B cell (primary cell): Measurements from ENCODE around the gene SINHCAF. TPM values are rescaled to one million over a fixed set of nuclear protein-coding genes. Genes with fewer than 3 reads are reported as not detected.

Source experiments
- ATAC-seq: fragments of 200-7000 bp; cut with Tn5 transposase; one replicate; pipeline ENCODE4 v1.10.0; 2021; ENCODE audit warnings: low read depth, mild to moderate bottlenecking, moderate number of reproducible peaks, moderate library complexity
- CTCF ChIA-PET: fragments of 350-600 bp; sonication (Branson Sonifier 250); formaldehyde crosslinking; loops from one replicate; lab custom pipeline; 2021; ENCODE audit warnings: antibody characterized with exemption, inconsistent platforms; lab: Charles Lee
- POLR2A ChIA-PET: fragments of 350-600 bp; sonication (Branson Sonifier 250); formaldehyde crosslinking; loops from one replicate; lab custom pipeline; 2021; ENCODE audit warnings: antibody characterized with exemption; lab: Charles Lee
- DNase-seq: peaks from one replicate; pipeline ENCODE4 v3.0.0; 2013
- H2AFZ ChIP-seq: 2 replicates; pipeline ENCODE4 v1.6.1; 2012; ENCODE audit warnings: mild to moderate bottlenecking, low read depth, low read length; ENCODE audit not compliant: insufficient read depth, poor library complexity, severe bottlenecking
- H3K27ac ChIP-seq, 2 donors: 1 replicate in 1 of 2; 2 replicates in 1 of 2; pipeline ENCODE4 v1.5.1; 2012 to 2013; ENCODE audit warnings: low read length in 2 of 2, mild to moderate bottlenecking in 2 of 2, moderate library complexity in 1 of 2
- H3K27me3 ChIP-seq, 4 experiments: fragments of 200-600 bp in 1 of 4; sonication (generic) in 1 of 4; replicated peaks in 1 of 4; 1 replicate in 2 of 4; 2 replicates in 2 of 4; pipeline versions ENCODE4 v1.6.1 to v1.7.0; 2013 to 2016; ENCODE audit warnings: low read length in 3 of 4, mild to moderate bottlenecking in 2 of 4, mixed read lengths in 1 of 4, moderate library complexity in 1 of 4; ENCODE audit not compliant: insufficient read depth in 4 of 4, control insufficient read depth in 3 of 4; ENCODE audit errors: control extremely low read depth in 1 of 4
- H3K36me3 ChIP-seq, 2 experiments: replicated peaks in 1 of 2; 1 replicate in 1 of 2; 2 replicates in 1 of 2; pipeline versions ENCODE4 v1.6.1 to v1.7.1; 2013; ENCODE audit warnings: low read length in 1 of 2; ENCODE audit not compliant: insufficient read depth in 2 of 2, control insufficient read depth in 1 of 2; ENCODE audit errors: control extremely low read depth in 1 of 2, extremely low read depth in 1 of 2
- H3K4me1 ChIP-seq, 2 donors: fragments of 200-600 bp in 1 of 2; sonication (generic) in 1 of 2; 1 replicate in 1 of 2; 2 replicates in 1 of 2; pipeline versions ENCODE4 v1.5.1 to v1.6.1; 2013 to 2017; ENCODE audit warnings: low read length in 2 of 2; ENCODE audit not compliant: control insufficient read depth in 2 of 2, insufficient read depth in 2 of 2
- H3K4me2 ChIP-seq: replicated peaks from 2 replicates; pipeline ENCODE3; 2012; ENCODE audit warnings: mild to moderate bottlenecking, low read depth, low read length; ENCODE audit not compliant: poor library complexity, severe bottlenecking
- H3K4me3 ChIP-seq, 5 experiments: fragments of 200-600 bp in 1 of 5; sonication (generic) in 1 of 5; 1 replicate in 3 of 5; 2 replicates in 2 of 5; pipeline versions ENCODE4 v1.5.1 to v1.7.0; 2011 to 2016; ENCODE audit warnings: low read length in 4 of 5, mild to moderate bottlenecking in 4 of 5, low read depth in 2 of 5, control low read depth in 1 of 5, moderate library complexity in 1 of 5; ENCODE audit not compliant: insufficient read depth in 1 of 5; ENCODE audit errors: control extremely low read depth in 1 of 5, extremely low read depth in 1 of 5
- H3K79me2 ChIP-seq: fragments of 200-600 bp; sonication (generic); one replicate; pipeline ENCODE4 v1.6.0; 2016; ENCODE audit warnings: low read length; ENCODE audit not compliant: control insufficient read depth, insufficient read depth
- H3K9ac ChIP-seq: fragments of 200-600 bp; sonication (generic); 2 replicates; pipeline ENCODE4 v1.6.1; 2017; ENCODE audit warnings: mild to moderate bottlenecking, low read length, moderate library complexity
- H3K9me3 ChIP-seq, 3 donors: one replicate each; pipeline versions ENCODE4 v1.6.1 to v1.7.1; 2013; ENCODE audit warnings: low read length in 2 of 3; ENCODE audit not compliant: control insufficient read depth in 2 of 3, insufficient read depth in 1 of 3; ENCODE audit errors: control extremely low read depth in 1 of 3
- H4K20me1 ChIP-seq: 2 replicates; pipeline ENCODE4 v1.6.0; 2012; ENCODE audit warnings: mild to moderate bottlenecking, low read length; ENCODE audit not compliant: insufficient read depth, control insufficient read depth, poor library complexity, severe bottlenecking
- H3K27ac Mint-ChIP-seq: one replicate; pipeline ENCODE4 v1.8.0; 2021; ENCODE audit warnings: mixed read lengths
- H3K27me3 Mint-ChIP-seq: one replicate; pipeline ENCODE4 v1.8.0; 2021; ENCODE audit warnings: mixed read lengths
- H3K4me1 Mint-ChIP-seq: one replicate; pipeline ENCODE4 v1.8.0; 2021; ENCODE audit warnings: mixed read lengths
- H3K4me3 Mint-ChIP-seq: one replicate; pipeline ENCODE4 v1.8.0; 2021; ENCODE audit warnings: mixed read lengths
- H3K9me3 Mint-ChIP-seq: one replicate; pipeline ENCODE4 v1.8.0; 2022; ENCODE audit warnings: mixed read lengths; ENCODE audit not compliant: insufficient read depth
- EZH2 ChIP-seq: IDR thresholded peaks from 2 replicates; pipeline ENCODE4 v1.6.1; 2012; ENCODE audit warnings: borderline replicate concordance, low read depth, mild to moderate bottlenecking, moderate library complexity, low read length; ENCODE audit not compliant: insufficient read depth, poor library complexity, severe bottlenecking
- WGBS: methylation state at CpG from one replicate; pipeline ENCODE4 v1.1.5; 2013; ENCODE audit warnings: missing lambda C conversion rate; ENCODE audit not compliant: insufficient coverage; 5-methylcytosine and 5-hydroxymethylcytosine counted together
- intact Hi-C: fragments of 100-400 bp; cut with micrococcal nuclease; formaldehyde crosslinking; loops from one replicate; pipeline ENCODE4 v1.10.0; 2022
- polyA plus RNA-seq: library from polyadenylated mRNA; depleted of rRNA; stranded (reverse); fragments of >200 nt; gene quantifications from 2 replicates; pipeline ENCODE4 v1.2.3, GENCODE V29; 2012
- total RNA-seq, 2 donors: library from RNA; stranded (reverse); fragments of 120-200 nt in 1 of 2; gene quantifications; 1 replicate in 1 of 2; 2 replicates in 1 of 2; pipeline versions ENCODE4 v1.2.3 to v1.2.4, GENCODE V29; 2013 to 2022
- TF ChIP-seq, protein P1 (sequence below): fragments of 200-600 bp; IDR thresholded peaks from one replicate; pipeline ENCODE4 v1.8.0; 2022; ENCODE audit warnings: antibody characterized with exemption, mild to moderate bottlenecking

Gene SINHCAF
- total and polyA plus RNA-seq, 2 donors (not counting 1 experiment from before 2014, with no cell fraction given) = 43.5 to 129 TPM

DNA sequence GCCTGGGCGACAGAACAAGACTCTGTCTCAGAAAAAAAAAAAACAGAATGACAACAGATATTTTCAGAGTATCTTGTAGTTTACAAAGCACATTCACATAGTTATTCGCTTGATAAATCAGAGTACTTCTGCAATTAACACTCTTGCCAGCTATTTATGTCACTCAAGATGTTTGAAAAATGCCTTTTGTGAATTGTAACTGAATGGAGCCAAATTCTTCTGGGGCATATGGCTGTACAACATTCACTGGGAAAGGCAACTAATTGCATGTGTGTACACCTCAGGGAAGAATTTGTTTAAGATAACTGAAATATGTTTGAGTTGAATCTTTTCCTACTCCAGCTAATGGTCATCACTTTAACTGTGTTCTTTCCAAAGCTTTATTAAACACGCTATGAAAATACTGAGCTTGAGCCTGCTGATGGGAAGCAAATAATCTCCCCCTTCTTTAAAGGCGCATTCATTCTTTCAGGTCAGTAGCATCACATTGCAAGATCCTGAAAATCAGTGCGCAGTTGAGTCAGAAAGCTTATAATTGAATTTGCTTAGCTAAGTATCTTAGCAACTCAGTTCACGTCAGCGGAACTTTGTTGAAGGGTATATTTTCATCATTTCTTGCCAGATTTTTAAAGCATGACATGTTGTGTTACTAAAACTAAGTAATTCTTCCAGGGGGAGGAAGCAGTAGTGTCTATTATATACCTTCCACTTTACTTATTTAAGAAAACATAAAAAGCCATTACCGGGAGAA lies 66.6 kb downstream of the SINHCAF start:
- POLR2A ChIA-PET = no interaction called here
- H3K27me3 ChIP-seq = no peaks in the 10 kb centered on the region

DNA sequence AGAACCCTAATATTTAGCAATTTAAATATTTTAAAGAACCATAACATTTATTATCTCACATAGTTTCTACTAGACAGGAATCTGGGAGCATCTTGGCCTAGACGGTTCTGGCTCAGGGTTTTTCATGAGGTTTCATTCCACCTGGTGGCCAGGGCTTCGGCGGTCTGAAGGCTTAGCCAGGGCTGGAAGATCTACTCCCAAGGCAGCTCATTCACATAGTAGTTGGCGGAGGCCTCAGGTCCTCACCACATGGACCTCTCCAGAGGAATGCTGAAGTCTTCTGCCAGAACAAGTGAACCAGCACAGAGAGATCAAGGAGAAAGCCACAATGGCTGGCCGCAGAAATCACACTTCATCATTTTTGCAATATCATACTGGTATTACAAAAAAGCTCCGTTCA lies 68.2 kb downstream of the SINHCAF start:
- no peaks in the 10 kb centered on the region for H3K9me3 Mint-ChIP-seq
- DNase-seq (no peak), ATAC-seq (no peak)
- Histone ChIP-seq H3K79me2 (no peaks in the 10 kb centered on the region), H3K27ac (no peak overlapping the region), H3K27me3 (no peaks in the 10 kb centered on the region), H3K4me3 (no peak overlapping the region), H3K9me3 (no peaks in the 10 kb centered on the region), H3K4me1 (no peaks in the 10 kb centered on the region), H3K36me3 (no peaks in the 10 kb centered on the region), H4K20me1 (no peaks in the 10 kb centered on the region), H3K9ac (no peak overlapping the region), H2AFZ (no peak overlapping the region), H3K4me2 (no peak overlapping the region)
- H3K4me1 Mint-ChIP-seq = no peaks in the 10 kb centered on the region
- H3K27ac Mint-ChIP-seq = no peak overlapping the region
- no peak for TF ChIP-seq EZH2
- TF ChIP-seq, protein P1, sequence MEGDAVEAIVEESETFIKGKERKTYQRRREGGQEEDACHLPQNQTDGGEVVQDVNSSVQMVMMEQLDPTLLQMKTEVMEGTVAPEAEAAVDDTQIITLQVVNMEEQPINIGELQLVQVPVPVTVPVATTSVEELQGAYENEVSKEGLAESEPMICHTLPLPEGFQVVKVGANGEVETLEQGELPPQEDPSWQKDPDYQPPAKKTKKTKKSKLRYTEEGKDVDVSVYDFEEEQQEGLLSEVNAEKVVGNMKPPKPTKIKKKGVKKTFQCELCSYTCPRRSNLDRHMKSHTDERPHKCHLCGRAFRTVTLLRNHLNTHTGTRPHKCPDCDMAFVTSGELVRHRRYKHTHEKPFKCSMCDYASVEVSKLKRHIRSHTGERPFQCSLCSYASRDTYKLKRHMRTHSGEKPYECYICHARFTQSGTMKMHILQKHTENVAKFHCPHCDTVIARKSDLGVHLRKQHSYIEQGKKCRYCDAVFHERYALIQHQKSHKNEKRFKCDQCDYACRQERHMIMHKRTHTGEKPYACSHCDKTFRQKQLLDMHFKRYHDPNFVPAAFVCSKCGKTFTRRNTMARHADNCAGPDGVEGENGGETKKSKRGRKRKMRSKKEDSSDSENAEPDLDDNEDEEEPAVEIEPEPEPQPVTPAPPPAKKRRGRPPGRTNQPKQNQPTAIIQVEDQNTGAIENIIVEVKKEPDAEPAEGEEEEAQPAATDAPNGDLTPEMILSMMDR = no peak
- intact Hi-C loops = no loop called here
- no peak overlapping the region for H3K4me3 Mint-ChIP-seq
- ChIA-PET POLR2A (no interaction called here), CTCF (interaction anchor here (2.1 kb wide), 1 partner anchor 14 kb away, joined by 14 read pairs; no protein-coding TSS in a partner anchor)
- H3K27me3 Mint-ChIP-seq = no peaks in the 10 kb centered on the region
- WGBS = 67% methylated on average over 3 of the region's 6 CpGs

More for the DNA sequence above, 66.6 kb downstream of the SINHCAF start:
- no peak for TF ChIP-seq EZH2
- TF ChIP-seq, protein P1 = no peak
- Mint-ChIP-seq H3K9me3 (no peaks in the 10 kb centered on the region), H3K4me1 (no peaks in the 10 kb centered on the region), H3K4me3 (no peak overlapping the region), H3K27ac (no peak overlapping the region), H3K27me3 (no peaks in the 10 kb centered on the region)
- Histone ChIP-seq H3K27ac (no peak overlapping the region), H4K20me1 (no peaks in the 10 kb centered on the region), H3K9ac (no peak overlapping the region), H2AFZ (no peak overlapping the region), H3K4me1 (no peaks in the 10 kb centered on the region), H3K9me3 (no peaks in the 10 kb centered on the region), H3K79me2 (no peaks in the 10 kb centered on the region), H3K36me3 (no peaks in the 10 kb centered on the region), H3K4me2 (no peak overlapping the region), H3K4me3 (no peak overlapping the region)
- intact Hi-C loops = no loop called here
- DNase-seq = no peak
- ATAC-seq = no peak
- CTCF ChIA-PET = interaction anchor here (2.1 kb wide), 1 partner anchor 12 kb away, joined by 14 read pairs; no protein-coding TSS in a partner anchor
- WGBS = 95% methylated on average over 3 of the region's 8 CpGs
